LNCaP clone FGC (cell line): ENCODE data around the gene TMPRSS11E.
"Not testable (repeated sequence)": the region's sequence is repeated elsewhere in the genome, so short reads cannot be mapped to it uniquely, and the experiment has no call there.

ENCODE experiments used
- DNase-seq: peaks from one replicate; pipeline ENCODE4 v3.0.0-alpha.2; 2011; ENCODE audit warnings: low read depth
- H3K4me3 ChIP-seq: 2 replicates; pipeline ENCODE4 v1.5.1; 2011; ENCODE audit warnings: mild to moderate bottlenecking, low read depth, low read length, control low read depth
- CTCF ChIP-seq: IDR thresholded peaks from 2 replicates; pipeline ENCODE4 v1.5.1; 2012; ENCODE audit warnings: mild to moderate bottlenecking; ENCODE audit not compliant: control insufficient read depth, insufficient read depth; ENCODE audit errors: extremely low read depth

The TMPRSS11E gene

DNA sequence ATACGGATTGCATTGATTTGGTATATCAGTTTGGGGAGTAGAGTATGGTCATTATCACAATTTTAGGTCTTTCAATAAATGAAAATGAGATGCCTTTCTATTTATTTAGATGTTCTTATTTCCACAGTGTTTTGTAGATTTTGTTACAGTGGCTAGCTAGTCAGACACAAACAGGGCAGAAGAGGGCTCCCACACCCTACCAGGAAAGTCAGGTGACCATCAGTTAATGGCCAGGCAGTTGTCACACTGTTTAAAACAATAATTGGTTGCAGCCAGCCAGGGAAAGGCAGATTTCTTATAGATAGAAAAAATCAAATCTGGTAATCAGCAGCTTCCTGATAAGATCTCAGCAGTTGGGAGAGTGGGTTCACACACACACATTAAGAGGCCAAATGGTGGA, 71.6 kb downstream of the TMPRSS11E start:
- TF ChIP-seq CTCF, result no peak
- H3K4me3 ChIP-seq, result no peak overlapping the region
- DNase-seq, result no peak

DNA sequence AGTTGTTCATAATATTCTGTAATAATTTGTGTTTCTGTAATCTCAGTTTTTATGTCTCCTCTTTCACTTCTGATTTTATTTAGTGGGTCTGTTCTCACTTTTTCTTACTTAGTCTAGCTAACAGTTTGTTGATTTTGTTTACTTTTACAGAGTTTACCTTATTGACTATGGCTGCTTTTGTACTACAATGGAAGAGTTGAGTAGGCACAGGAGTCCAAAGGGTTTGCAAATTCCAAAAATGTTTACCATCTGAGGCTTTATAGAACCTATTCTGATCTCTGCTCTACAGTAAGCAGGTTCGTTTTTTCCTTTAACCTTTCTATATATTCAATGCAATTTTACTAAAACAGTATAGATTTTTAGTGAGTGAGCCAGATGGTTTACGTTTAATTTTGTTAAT, 73.7 kb downstream of the TMPRSS11E start:
- TF ChIP-seq CTCF, result no peak
- DNase-seq, result no peak
- H3K4me3 ChIP-seq, result no peak overlapping the region

GRCh38 chr4:68522232-68522631, 75.0 kb downstream of the TMPRSS11E start:
- not testable (repeated sequence) for DNase-seq, H3K4me3 ChIP-seq

GRCh38 chr4:68535974-68536373, 88.7 kb downstream of the TMPRSS11E start:
- no peak overlapping the region for H3K4me3 ChIP-seq
- DNase-seq, result no peak
- TF ChIP-seq CTCF, result no peak

GRCh38 chr4:68536375-68536774, 89.1 kb downstream of the TMPRSS11E start:
- H3K4me3 ChIP-seq, result no peak overlapping the region
- TF ChIP-seq CTCF, result no peak
- DNase-seq, result no peak

DNA sequence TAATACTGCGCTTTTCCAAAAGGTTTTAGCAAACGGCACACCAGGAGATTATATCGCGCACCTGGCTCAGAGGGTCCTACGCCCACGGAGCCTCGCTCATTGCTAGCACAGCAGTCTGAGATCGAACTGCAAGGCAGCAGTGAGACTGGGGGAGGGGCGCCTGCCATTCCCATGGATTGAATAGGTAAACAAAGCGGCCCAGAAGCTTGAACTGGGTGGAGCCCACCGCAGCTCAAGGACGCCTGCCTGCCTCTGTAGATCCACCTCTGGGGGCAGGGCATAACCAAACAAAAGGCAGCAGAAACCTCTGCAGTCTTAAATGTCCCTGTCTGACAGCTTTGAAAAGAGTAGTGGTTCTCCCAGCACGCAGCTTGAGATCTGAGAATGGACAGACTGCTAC, 95.5 kb downstream of the TMPRSS11E start:
- DNase-seq, H3K4me3 ChIP-seq: not testable (repeated sequence)
